Fibroblast of the aortic adventitia (primary cell): ENCODE data around the gene CLIC3. TPM values are rescaled to one million over a fixed set of nuclear protein-coding genes. Genes with fewer than 3 reads are reported as not detected.

Experiments used
- DNase-seq: peaks from one replicate; pipeline ENCODE4 v3.0.0-alpha.2; 2010; ENCODE audit warnings: low read depth
- H3K4me3 ChIP-seq: 2 replicates; pipeline ENCODE4 v1.5.1; 2011; ENCODE audit warnings: low read depth, mild to moderate bottlenecking, control low read depth, low read length, moderate library complexity
- total RNA-seq: library from RNA; depleted of rRNA; stranded (reverse); fragments of >200 nt; gene quantifications from 2 replicates; pipeline ENCODE4 v1.2.3, GENCODE V29; 2012; ENCODE audit warnings: low replicate concordance
- TF ChIP-seq, protein P1 (sequence below): IDR thresholded peaks from 2 replicates; pipeline ENCODE4 v1.5.1; 2011; ENCODE audit warnings: mild to moderate bottlenecking, low read length, control low read depth, inconsistent platforms; ENCODE audit not compliant: insufficient read depth

CLIC3 gene
- total RNA-seq, 1 donor, result 5.2 TPM

DNA sequence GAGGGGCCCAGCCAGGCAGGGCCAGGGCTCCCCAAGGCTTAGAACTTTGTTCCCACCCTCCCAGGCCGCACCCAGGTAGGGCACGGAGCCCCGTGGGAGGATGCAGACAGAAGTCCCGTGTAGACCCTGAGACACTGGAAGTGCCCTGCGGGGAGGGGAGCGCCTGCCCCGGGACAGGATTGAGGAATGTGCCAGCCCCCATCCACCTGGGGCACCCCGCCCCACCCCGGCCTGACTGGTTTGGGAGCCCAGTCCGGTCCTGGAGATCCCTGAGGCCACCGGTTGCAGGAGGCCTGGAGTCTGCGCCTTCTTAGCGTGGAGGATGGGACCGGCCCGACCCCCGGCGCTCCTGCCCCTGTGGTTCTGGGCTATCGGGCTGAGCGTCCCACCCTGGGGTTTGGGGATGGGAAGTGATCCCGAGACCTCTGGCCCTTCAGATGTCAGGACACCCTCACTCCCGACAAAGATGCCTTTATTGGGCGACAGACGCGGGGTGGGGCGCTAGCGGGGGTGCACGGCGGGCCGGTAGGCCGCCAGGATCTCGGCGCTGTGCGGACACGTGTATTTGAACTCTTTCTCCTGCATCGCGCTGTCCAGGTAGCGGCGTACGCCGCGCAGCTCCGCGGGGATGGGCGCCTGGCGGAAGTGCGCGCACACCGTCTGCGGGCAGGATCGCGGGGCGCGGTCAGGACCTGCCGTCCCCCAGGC is 2.0 kb downstream of the CLIC3 start:
- no peak overlapping the region for H3K4me3 ChIP-seq
- TF ChIP-seq, protein P1, sequence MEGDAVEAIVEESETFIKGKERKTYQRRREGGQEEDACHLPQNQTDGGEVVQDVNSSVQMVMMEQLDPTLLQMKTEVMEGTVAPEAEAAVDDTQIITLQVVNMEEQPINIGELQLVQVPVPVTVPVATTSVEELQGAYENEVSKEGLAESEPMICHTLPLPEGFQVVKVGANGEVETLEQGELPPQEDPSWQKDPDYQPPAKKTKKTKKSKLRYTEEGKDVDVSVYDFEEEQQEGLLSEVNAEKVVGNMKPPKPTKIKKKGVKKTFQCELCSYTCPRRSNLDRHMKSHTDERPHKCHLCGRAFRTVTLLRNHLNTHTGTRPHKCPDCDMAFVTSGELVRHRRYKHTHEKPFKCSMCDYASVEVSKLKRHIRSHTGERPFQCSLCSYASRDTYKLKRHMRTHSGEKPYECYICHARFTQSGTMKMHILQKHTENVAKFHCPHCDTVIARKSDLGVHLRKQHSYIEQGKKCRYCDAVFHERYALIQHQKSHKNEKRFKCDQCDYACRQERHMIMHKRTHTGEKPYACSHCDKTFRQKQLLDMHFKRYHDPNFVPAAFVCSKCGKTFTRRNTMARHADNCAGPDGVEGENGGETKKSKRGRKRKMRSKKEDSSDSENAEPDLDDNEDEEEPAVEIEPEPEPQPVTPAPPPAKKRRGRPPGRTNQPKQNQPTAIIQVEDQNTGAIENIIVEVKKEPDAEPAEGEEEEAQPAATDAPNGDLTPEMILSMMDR, result no peak
- no peak for DNase-seq

DNA sequence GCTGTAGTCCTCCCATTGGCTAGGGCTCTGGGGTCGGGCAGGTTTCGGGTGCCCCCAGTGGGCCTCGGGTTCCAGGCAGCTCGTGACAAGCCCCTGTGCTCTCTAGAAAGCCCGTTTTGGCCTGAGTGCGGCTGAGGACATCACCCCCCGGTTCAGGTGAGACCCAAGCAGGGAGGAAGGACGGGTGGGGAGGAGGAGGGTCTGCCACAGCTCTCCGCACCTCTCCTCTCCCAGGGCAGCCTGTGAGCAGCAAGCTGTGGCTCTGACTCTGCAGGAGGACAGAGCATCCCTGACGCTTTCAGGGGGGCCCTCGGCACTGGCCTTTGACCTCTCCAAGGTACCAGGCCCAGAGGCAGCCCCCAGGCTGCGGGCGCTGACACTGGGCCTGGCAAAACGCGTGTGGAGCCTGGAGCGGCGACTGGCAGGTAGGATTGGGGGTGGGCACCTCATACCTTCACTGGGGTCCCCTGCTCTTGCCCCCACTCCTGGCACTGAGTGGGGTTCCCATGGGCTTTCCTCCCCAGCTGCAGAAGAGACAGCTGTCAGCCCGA is 3.5 kb downstream of the CLIC3 start:
- peak overlapping the region; percentile 74 for H3K4me3 ChIP-seq
- DNase-seq, result no peak
- TF ChIP-seq, protein P1, result no peak

DNA sequence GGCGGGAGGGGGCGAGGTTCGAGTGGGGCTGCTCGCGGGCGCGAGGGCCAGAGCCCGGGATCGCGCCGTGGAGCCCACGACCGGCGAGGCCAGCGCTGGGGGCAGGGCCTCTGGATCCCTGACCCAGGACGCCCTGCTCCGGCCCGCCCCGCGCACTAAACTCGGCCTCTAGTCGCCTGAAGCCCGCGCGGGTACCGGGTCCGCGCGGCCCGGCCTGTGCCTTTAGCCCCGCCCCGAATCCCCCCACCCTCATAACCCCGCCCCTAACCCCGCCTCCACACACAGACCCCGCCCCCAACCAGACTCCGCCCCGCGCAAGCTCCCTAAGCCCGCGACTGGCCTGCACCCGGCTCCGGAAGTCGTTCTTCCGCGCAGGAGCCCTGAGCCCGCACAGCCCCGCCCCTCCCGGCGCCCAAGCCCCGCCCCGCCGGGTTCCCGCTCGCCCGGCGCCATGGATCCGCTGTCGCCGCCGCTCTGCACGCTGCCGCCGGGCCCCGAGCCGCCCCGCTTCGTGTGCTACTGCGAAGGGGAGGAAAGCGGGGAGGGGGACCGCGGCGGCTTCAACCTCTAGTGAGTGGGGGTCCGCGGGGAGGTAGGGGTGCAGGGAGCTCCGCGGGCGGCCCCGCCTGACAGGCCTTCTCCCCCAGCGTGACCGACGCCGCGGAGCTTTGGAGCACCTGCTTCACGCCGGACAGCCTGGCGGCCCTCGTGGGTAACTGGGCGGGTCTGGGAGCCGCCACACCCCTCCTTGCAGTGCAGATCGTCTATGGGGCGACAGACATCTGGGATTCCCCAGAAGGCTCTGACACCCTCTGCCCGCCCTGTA is 4.2 kb downstream of the CLIC3 start, which contains the start of gene PAXX:
Gene PAXX (plus strand): TSS at position 430 of the 826 bp plus-strand sequence. CDS start 22 bp downstream, at position 452.
- H3K4me3 ChIP-seq, result peak within 1 kb of the TSS; percentile 74
- DNase-seq, result peak; percentile 80
- TF ChIP-seq, protein P1, result no peak

DNA sequence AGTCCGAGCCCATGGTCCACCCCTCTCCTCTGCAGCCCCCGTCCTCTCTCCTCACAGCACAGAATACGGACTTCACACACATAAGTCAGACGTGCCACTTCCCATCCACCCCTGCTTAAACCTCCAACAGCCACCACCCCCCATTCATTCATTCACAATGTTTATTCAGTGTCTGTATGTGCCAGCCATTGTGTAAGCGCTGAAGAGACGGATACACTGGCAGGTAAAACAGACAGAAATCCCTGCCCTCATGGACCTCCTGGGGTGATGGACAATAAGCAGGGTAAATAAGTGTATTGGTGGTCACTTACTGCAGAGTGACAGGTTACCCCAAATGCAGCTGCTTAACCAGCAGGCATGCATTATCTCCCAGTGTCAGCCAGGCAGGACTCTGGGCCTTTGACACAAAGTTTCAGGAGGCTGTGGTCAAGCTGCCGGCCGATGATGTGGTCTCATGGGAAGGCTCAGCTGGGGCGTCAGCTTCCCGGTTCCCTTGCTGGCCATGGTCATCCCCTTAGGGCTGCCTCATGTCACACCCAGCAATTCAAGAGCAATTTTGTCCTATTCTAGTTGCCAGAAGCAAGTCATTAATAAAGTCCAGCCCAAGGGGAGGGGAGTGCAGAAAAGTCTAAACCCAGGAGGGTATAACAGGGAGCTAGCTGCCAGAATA is 6.0 kb downstream of the CLIC3 start:
- DNase-seq, result no peak
- H3K4me3 ChIP-seq, result no peak overlapping the region
- TF ChIP-seq, protein P1, result no peak

DNA sequence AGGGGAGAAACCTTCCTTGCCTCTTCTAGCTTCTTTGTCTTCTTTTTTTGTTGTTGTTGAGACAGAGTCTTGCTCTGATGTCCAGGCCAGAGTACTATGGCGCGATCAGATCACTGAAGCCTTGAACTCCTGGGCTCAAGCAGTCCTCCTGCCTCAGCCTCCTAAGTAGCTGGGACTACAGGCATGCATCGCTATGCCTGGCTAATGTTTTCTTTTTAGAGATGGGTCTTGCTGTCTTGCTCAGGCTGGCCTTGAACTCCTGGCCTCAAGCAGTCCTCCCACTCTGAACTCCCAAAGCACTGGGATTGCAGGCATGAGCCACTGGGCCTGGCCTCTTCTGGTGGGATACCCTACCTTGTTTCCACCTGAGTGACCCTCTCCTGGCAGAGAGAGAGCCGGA is 7.5 kb downstream of the CLIC3 start:
- DNase-seq, result no peak
- no peak overlapping the region for H3K4me3 ChIP-seq
- TF ChIP-seq, protein P1, result no peak

DNA sequence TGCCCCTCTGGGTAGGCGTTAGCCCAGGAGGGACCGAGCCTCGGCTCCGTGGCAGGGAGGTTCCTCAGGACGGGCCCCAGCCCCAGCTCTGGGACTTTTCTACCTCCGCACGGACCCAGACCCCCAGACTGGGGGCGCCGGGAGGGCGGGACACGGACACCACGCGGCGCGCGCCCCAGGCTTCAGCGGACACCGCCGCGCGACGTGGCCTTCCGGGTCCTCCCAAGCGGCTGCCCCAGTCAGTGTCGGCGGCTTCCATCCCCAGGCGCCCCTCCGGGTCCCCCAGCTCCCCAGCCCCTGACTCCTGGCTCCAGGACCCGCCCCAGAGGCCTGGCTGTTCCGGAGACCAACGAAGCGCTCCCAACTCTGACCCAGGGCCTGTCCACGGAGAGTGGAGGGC is 10.5 kb downstream of the CLIC3 start:
- DNase-seq, result no peak
- TF ChIP-seq, protein P1, result no peak

More for the DNA sequence above, 10.5 kb downstream of the CLIC3 start:
- no peak overlapping the region for H3K4me3 ChIP-seq
